Activated effector memory CD4-positive, alpha-beta T cell treated with anti-CD3 and anti-CD28 coated beads, Interleukin-2, amount 50 U/mL, for 16 hours (primary cell): ENCODE results near the gene SENP3.

Experiments
- DNase-seq: peaks from one replicate; pipeline ENCODE4 v3.0.0-alpha.2; 2020

The SENP3 gene

GRCh38 chr17:7606280-7606679, 44.6 kb downstream of the SENP3 start:
- no peak for DNase-seq

GRCh38 chr17:7610641-7611040, 48.9 kb downstream of the SENP3 start:
- no peak for DNase-seq

GRCh38 chr17:7611635-7612293, 50.0 kb downstream of the SENP3 start:
- no peak for DNase-seq

- DNase-seq: no peak
These were observed 50.5 kb downstream of the SENP3 start for GRCh38 chr17:7612294-7612640.

GRCh38 chr17:7613769-7614424, 52.2 kb downstream of the SENP3 start:
- no peak for DNase-seq

- DNase-seq: peak; percentile 100
These were observed 52.9 kb downstream of the SENP3 start, which contains the start of gene FXR2 for GRCh38 chr17:7614425-7615264. Gene FXR2, minus strand, starts transcription at chr17:7614897. Its CDS starts 365 bp downstream, at chr17:7614532.

- no peak for DNase-seq
These were observed 53.6 kb downstream of the SENP3 start for GRCh38 chr17:7615265-7615747.

GRCh38 chr17:7618608-7619007, 56.9 kb downstream of the SENP3 start:
- DNase-seq: no peak

- DNase-seq: no peak
These were observed 59.1 kb downstream of the SENP3 start for GRCh38 chr17:7620835-7621234.
